Measurements from ENCODE around the gene COQ9. TPM values are rescaled to one million over a fixed set of nuclear protein-coding genes. Genes with fewer than 3 reads are reported as not detected.

The COQ9 gene
- total and polyA plus RNA-seq, 2 of the 4 experiments (the other 2 are of a cell fraction): 57.9 to 58.5 TPM

- ChIA-PET CTCF (no interaction called here), POLR2A (ENCODE audit: unreplicated experiment) (no interaction called here)
- peak overlapping the region; percentile 86 for H2AFZ ChIP-seq (replicated peaks; ENCODE audit: low read length, poor library complexity)
- H3K4ac ChIP-seq (ENCODE audit: low read depth, low read length): peak overlapping the region; percentile 36; the same call in 1 of the 2 replicates
- no peak overlapping the region for H3K23ac ChIP-seq (ENCODE audit: low read depth, low read length)
- 0 out of 2 replicates have a peak overlapping the region, but pooled peaks have one; percentile 7 for H3K18ac ChIP-seq (ENCODE audit: low read depth, low read length)
- H2AK9ac ChIP-seq (replicated peaks; ENCODE audit: low read depth, low read length, poor library complexity): peak overlapping the region; percentile 84
- no peak overlapping the region; the same call in 1 of the 2 replicates for H3K27ac ChIP-seq (ENCODE audit: insufficient read depth, low read length)
- H2BK15ac ChIP-seq (ENCODE audit: low read depth, low read length): no peak overlapping the region
- intact Hi-C loops (cut with micrococcal nuclease): no loop called here
- H2BK120ac ChIP-seq (ENCODE audit: low read depth, low read length): no peak overlapping the region
- H3K4me1 ChIP-seq (ENCODE audit: control insufficient read depth, insufficient read depth, low read length): peaks cover 12% of the 10 kb centered on the region
- H3K27me3 ChIP-seq (ENCODE audit: control insufficient read depth, insufficient read depth, low read length): no peaks in the 10 kb centered on the region
- peak; percentile 82 for ATAC-seq (ENCODE audit: low read depth)
- no peaks in the 10 kb centered on the region for H4K20me1 ChIP-seq (ENCODE audit: insufficient read depth, low read length)
- peak overlapping the region; percentile 46; the same call in 1 of the 2 replicates for H4K91ac ChIP-seq (ENCODE audit: insufficient read depth, low read depth, low read length)
- H4K5ac ChIP-seq (ENCODE audit: low read depth, low read length): peak overlapping the region; percentile 16; the same call in 1 of the 2 replicates
- H3K9me3 ChIP-seq (ENCODE audit: control insufficient read depth, insufficient read depth, low read length): no peaks in the 10 kb centered on the region
- BruUV-seq (replicated peaks): no TSS peak
- peak overlapping the region; percentile 27 to 76; a peak in 3 of 4 replicates for H4K8ac ChIP-seq (ENCODE audit: low read depth in 2 of 2, low read length in 2 of 2)
- peak overlapping the region; percentile 90 for H3K4me2 ChIP-seq (ENCODE audit: low read depth, low read length)
- H2BK20ac ChIP-seq (ENCODE audit: low read depth, low read length): no peak overlapping the region
- H3K9me1 ChIP-seq (ENCODE audit: insufficient read depth, low read length): no peaks in the 10 kb centered on the region
- peaks cover 9 to 22% of the 10 kb centered on the region in 2 experiments for H3K79me1 ChIP-seq (ENCODE audit: low read depth in 1 of 2, low read length in 2 of 2)
- dilution Hi-C loops (cut with HindIII; ENCODE audit: low sequenced_read_pairs, unreplicated experiment): no loop called here
- H3K56ac ChIP-seq (ENCODE audit: extremely low read depth, insufficient read depth, low read length): peak overlapping the region; percentile 39; the same call in 1 of the 2 replicates
- H2AK5ac ChIP-seq (ENCODE audit: low read depth, low read length): peak overlapping the region; percentile 16; the same call in 1 of the 2 replicates
- H3K36me3 ChIP-seq (ENCODE audit: control insufficient read depth, insufficient read depth, low read length): peaks cover 3% of the 10 kb centered on the region; the same call in 1 of the 2 replicates
- DNase-seq: peak; percentile 54
- H3K14ac ChIP-seq (replicated peaks; ENCODE audit: low read depth, low read length): peak overlapping the region; percentile 23; the same call in 1 of the 2 replicates
- H3K4me3 ChIP-seq (ENCODE audit: insufficient read depth, low read depth, low read length): peak overlapping the region; percentile 42
- in situ Hi-C loops (cut with MboI; ENCODE audit: low sequenced_read_pairs): no loop called here
- 4% methylated on average over 4 of the region's 36 CpGs; no CpG with 5 or more reads in 1 of the 2 experiments for WGBS, 2 experiments (ENCODE audit: extremely low coverage in 2 of 2, insufficient read length in 1 of 2)
- H2BK5ac ChIP-seq (ENCODE audit: low read depth, low read length, poor library complexity, severe bottlenecking): no peak overlapping the region
- peak overlapping the region; percentile 28; the same call in 1 of the 2 replicates for H3K9ac ChIP-seq (ENCODE audit: low read depth, low read length)
- TF ChIP-seq RAD21 (IDR thresholded peaks at IDR 0.05; ENCODE audit: low read length): no peak
- TF ChIP-seq, protein P1, sequence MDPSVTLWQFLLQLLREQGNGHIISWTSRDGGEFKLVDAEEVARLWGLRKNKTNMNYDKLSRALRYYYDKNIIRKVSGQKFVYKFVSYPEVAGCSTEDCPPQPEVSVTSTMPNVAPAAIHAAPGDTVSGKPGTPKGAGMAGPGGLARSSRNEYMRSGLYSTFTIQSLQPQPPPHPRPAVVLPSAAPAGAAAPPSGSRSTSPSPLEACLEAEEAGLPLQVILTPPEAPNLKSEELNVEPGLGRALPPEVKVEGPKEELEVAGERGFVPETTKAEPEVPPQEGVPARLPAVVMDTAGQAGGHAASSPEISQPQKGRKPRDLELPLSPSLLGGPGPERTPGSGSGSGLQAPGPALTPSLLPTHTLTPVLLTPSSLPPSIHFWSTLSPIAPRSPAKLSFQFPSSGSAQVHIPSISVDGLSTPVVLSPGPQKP (IDR thresholded peaks at IDR 0.05; ENCODE audit: borderline replicate concordance, low read depth, low read length): no peak
- no peak for TF ChIP-seq POLR2A (IDR thresholded peaks at IDR 0.05; ENCODE audit: low read depth, low read length)
- no peak for TF ChIP-seq FOS (IDR thresholded peaks at IDR 0.05; ENCODE audit: low read depth, low read length)
- peak; percentile 74; the same call in 1 of the 2 replicates for TF ChIP-seq BHLHE40 (IDR thresholded peaks at IDR 0.05; ENCODE audit: low read depth, low read length)
- TF ChIP-seq CEBPB (IDR thresholded peaks at IDR 0.05; ENCODE audit: low read depth, low read length): no peak
- TF ChIP-seq, protein P2, sequence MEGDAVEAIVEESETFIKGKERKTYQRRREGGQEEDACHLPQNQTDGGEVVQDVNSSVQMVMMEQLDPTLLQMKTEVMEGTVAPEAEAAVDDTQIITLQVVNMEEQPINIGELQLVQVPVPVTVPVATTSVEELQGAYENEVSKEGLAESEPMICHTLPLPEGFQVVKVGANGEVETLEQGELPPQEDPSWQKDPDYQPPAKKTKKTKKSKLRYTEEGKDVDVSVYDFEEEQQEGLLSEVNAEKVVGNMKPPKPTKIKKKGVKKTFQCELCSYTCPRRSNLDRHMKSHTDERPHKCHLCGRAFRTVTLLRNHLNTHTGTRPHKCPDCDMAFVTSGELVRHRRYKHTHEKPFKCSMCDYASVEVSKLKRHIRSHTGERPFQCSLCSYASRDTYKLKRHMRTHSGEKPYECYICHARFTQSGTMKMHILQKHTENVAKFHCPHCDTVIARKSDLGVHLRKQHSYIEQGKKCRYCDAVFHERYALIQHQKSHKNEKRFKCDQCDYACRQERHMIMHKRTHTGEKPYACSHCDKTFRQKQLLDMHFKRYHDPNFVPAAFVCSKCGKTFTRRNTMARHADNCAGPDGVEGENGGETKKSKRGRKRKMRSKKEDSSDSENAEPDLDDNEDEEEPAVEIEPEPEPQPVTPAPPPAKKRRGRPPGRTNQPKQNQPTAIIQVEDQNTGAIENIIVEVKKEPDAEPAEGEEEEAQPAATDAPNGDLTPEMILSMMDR (conservative IDR thresholded peaks at IDR 0.05; ENCODE audit: low read depth, low read length): no peak
- TF ChIP-seq, protein P3, sequence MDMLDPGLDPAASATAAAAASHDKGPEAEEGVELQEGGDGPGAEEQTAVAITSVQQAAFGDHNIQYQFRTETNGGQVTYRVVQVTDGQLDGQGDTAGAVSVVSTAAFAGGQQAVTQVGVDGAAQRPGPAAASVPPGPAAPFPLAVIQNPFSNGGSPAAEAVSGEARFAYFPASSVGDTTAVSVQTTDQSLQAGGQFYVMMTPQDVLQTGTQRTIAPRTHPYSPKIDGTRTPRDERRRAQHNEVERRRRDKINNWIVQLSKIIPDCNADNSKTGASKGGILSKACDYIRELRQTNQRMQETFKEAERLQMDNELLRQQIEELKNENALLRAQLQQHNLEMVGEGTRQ (IDR thresholded peaks at IDR 0.05; ENCODE audit: low read depth, low read length): no peak
- TF ChIP-seq SMC3 (IDR thresholded peaks at IDR 0.05; ENCODE audit: low read depth, low read length): no peak
- no peak for TF ChIP-seq NFE2L2 (IDR thresholded peaks at IDR 0.05; ENCODE audit: low read depth, low read length)
- peak; percentile 76; the same call in 1 of the 2 replicates for TF ChIP-seq MAZ (IDR thresholded peaks at IDR 0.05; ENCODE audit: borderline replicate concordance, low read depth, low read length)
- no peak for TF ChIP-seq CHD1 (IDR thresholded peaks at IDR 0.05; ENCODE audit: low read depth, low read length)
- no peak for TF ChIP-seq RFX5 (IDR thresholded peaks at IDR 0.05; ENCODE audit: low read depth, low read length)
- no peak for TF ChIP-seq MXI1 (IDR thresholded peaks at IDR 0.05; ENCODE audit: borderline replicate concordance, low read depth, low read length)
Measured at GRCh38 chr16:57479205-57479975, 32.1 kb downstream of the COQ9 start.
